ENCODE data around the gene C4orf50. TPM values are rescaled to one million over a fixed set of nuclear protein-coding genes. Genes with fewer than 3 reads are reported as not detected.

C4orf50 gene
- total and polyA plus RNA-seq, 8 donors, result 0.01 to 0.10 (median 0.01) TPM; not detected in 1

DNA sequence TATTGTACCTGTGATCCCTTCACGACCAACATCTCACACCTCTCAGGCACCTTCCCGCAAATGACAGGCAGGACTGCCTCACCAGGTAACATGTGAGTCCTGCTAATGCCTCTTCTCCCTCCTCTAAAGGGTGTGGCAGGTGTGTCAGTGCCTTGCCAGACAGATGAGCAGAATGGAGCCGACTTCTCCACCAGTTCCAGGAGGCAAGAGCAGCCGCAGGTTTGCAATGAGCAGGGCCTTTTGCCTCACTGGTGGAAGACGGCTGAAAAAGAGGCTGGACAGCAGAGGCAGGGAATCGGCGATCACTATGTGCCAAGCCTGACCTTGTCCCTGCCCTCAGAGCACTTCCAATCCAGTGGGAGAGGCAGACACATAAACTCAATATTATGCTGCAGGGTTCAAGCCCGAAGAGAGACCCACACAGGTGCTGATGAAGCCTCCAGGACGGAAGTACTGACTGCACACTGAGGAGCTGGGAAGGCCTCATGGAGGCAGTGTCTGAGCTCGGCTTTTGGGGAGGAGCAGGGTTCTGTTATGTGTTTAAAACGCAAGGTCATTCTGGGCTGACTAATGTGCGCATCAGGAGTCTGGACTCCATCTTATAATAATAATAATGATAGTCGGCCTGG, 57.9 kb downstream of the C4orf50 start:
- TF ChIP-seq, protein P1, sequence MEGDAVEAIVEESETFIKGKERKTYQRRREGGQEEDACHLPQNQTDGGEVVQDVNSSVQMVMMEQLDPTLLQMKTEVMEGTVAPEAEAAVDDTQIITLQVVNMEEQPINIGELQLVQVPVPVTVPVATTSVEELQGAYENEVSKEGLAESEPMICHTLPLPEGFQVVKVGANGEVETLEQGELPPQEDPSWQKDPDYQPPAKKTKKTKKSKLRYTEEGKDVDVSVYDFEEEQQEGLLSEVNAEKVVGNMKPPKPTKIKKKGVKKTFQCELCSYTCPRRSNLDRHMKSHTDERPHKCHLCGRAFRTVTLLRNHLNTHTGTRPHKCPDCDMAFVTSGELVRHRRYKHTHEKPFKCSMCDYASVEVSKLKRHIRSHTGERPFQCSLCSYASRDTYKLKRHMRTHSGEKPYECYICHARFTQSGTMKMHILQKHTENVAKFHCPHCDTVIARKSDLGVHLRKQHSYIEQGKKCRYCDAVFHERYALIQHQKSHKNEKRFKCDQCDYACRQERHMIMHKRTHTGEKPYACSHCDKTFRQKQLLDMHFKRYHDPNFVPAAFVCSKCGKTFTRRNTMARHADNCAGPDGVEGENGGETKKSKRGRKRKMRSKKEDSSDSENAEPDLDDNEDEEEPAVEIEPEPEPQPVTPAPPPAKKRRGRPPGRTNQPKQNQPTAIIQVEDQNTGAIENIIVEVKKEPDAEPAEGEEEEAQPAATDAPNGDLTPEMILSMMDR (IDR thresholded peaks at IDR 0.05), result no peak
- ATAC-seq (no peak), DNase-seq (no peak)
- Histone ChIP-seq H3K4me1 (peaks cover 0 to 9% of the 10 kb centered on the region in 2 donors), H3K27me3 (peaks cover 0 to 27% of the 10 kb centered on the region in 2 donors), H3K4me3 (no peak overlapping the region), H3K36me3 (no peaks in the 10 kb centered on the region), H3K27ac (no peak overlapping the region), H3K9me3 (no peaks in the 10 kb centered on the region)
- intact Hi-C loops (cut with DNase I), result no loop called here

DNA sequence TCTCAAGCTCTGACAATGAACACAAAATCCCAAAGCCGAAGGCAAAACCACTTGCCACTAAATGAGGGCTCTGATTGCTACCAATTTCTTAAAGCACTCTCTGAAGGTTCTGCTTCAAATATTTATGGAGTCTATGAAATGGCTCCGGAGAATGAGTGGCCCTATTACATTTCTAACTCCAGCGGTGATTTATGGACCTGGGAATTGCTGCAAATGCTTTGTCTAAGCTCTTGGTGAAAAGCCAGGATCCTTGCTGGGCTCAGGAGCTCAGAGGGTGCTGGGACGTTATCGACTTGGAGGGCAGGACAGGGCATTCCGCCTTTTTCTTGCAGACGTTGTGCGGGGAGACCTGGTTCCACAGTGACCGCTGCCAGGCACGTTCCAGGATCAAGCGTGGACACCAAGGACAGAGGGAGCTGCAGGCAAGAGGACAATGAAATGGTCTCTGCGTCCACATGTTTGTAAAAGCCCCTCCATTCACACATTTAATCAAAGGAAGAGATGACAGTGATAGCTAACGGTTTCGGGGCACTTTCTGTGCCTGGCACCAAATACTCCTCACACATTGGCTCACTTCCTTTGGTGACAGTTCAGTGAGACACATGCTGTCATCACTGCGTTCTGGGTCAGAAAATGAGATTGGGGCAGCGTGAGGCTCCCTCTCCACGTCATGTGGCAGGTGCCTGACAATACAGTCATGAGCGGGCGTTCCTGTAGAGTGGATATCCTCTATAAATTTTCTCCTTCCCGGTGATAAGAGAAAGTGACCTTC, 58.8 kb downstream of the C4orf50 start:
- H3K27me3 ChIP-seq, result peaks cover 0 to 28% of the 10 kb centered on the region in 2 donors
- no peak for ATAC-seq
- H3K27ac ChIP-seq, result no peak overlapping the region
- H3K36me3 ChIP-seq, result no peaks in the 10 kb centered on the region
- no peak for DNase-seq
- peaks cover 0 to 9% of the 10 kb centered on the region in 2 donors for H3K4me1 ChIP-seq
- TF ChIP-seq, protein P1 (IDR thresholded peaks at IDR 0.05), result no peak
- no peak overlapping the region for H3K4me3 ChIP-seq
- no peaks in the 10 kb centered on the region for H3K9me3 ChIP-seq
- intact Hi-C loops (cut with DNase I), result no loop called here

DNA sequence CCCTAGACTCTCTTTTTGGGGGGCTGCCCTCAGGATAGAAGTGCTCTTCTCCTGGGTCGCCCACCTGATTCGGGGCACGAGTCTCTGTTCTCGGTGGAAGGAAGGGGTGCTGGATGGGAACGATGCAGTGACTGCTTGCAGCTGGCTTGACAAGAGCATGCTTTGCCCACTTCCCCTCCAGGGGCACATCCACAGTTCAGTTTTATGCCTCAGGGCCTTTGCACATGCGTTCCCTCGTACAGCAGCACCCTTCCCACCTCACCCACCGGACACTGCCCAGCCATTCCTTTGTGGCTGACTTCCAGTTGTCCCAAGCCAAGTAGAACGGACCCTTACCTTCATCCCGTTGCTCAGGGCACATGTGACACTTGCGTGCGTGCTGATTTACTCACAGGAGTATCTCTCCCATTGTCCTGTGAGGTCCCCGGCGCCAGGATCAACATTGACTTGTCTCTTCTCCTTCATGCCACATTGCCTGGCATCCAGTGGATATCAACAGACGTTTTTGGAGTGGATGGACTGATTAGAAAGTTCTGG, 60.0 kb downstream of the C4orf50 start:
- H3K4me1 ChIP-seq, result peaks cover 0 to 9% of the 10 kb centered on the region in 2 donors
- TF ChIP-seq, protein P1 (IDR thresholded peaks at IDR 0.05), result no peak
- H3K27me3 ChIP-seq, result peaks cover 0 to 38% of the 10 kb centered on the region in 2 donors
- no peaks in the 10 kb centered on the region for H3K9me3 ChIP-seq
- DNase-seq (no peak), ATAC-seq (no peak)
- no peak overlapping the region for H3K27ac ChIP-seq
- intact Hi-C loops (cut with DNase I), result no loop called here
- H3K4me3 ChIP-seq, result no peak overlapping the region
- no peaks in the 10 kb centered on the region for H3K36me3 ChIP-seq

DNA sequence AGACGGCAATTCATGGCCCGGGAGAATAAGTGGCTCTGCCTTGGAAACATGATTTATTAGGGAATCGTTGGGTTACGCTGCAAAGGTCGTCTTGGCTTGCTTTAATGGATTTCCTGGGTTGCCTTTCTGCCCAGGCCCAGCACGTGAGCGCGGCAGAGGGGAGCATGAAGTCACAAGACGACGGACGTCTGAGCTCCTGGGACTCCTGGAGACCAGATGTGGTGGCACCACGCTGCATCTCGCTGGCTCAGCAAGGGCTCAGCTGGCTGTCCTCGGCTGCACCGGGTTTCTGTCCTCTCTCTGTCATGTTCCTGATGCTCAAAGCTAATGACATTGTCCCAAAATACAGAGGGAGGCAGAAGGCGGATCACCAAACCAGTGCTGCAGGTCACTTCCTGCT, 61.2 kb downstream of the C4orf50 start:
- no peak for DNase-seq
- no peaks in the 10 kb centered on the region for H3K9me3 ChIP-seq
- TF ChIP-seq, protein P1 (IDR thresholded peaks at IDR 0.05), result no peak

More for the DNA sequence above, 61.2 kb downstream of the C4orf50 start:
- Histone ChIP-seq H3K27ac (no peak overlapping the region), H3K4me1 (peaks cover 0 to 9% of the 10 kb centered on the region in 2 donors), H3K27me3 (peaks cover 0 to 36% of the 10 kb centered on the region in 2 donors), H3K4me3 (no peak overlapping the region), H3K36me3 (no peaks in the 10 kb centered on the region)
- intact Hi-C loops (cut with DNase I), result no loop called here
- no peak for ATAC-seq
